ENCODE measurements around the gene APOA4.
A peak's percentile ranks its signal among the peaks of the same experiment; 100 is the strongest.
"Not testable (repeated sequence)": the region's sequence is repeated elsewhere in the genome, so short reads cannot be mapped to it uniquely, and the experiment has no call there.

The APOA4 gene

DNA sequence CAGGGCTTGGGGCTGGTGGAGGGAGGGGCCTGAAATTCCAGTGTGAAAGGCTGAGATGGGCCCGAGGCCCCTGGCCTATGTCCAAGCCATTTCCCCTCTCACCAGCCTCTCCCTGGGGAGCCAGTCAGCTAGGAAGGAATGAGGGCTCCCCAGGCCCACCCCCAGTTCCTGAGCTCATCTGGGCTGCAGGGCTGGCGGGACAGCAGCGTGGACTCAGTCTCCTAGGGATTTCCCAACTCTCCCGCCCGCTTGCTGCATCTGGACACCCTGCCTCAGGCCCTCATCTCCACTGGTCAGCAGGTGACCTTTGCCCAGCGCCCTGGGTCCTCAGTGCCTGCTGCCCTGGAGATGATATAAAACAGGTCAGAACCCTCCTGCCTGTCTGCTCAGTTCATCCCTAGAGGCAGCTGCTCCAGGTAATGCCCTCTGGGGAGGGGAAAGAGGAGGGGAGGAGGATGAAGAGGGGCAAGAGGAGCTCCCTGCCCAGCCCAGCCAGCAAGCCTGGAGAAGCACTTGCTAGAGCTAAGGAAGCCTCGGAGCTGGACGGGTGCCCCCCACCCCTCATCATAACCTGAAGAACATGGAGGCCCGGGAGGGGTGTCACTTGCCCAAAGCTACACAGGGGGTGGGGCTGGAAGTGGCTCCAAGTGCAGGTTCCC, 6.5 kb upstream of the APOA4 start, which contains the start of gene APOC3:
Gene APOC3, plus strand, starts transcription at position 383 of the 659 bp plus-strand sequence. CDS start 676 bp downstream, outside the sequence.
- DNase-seq: peak; percentile 74

DNA sequence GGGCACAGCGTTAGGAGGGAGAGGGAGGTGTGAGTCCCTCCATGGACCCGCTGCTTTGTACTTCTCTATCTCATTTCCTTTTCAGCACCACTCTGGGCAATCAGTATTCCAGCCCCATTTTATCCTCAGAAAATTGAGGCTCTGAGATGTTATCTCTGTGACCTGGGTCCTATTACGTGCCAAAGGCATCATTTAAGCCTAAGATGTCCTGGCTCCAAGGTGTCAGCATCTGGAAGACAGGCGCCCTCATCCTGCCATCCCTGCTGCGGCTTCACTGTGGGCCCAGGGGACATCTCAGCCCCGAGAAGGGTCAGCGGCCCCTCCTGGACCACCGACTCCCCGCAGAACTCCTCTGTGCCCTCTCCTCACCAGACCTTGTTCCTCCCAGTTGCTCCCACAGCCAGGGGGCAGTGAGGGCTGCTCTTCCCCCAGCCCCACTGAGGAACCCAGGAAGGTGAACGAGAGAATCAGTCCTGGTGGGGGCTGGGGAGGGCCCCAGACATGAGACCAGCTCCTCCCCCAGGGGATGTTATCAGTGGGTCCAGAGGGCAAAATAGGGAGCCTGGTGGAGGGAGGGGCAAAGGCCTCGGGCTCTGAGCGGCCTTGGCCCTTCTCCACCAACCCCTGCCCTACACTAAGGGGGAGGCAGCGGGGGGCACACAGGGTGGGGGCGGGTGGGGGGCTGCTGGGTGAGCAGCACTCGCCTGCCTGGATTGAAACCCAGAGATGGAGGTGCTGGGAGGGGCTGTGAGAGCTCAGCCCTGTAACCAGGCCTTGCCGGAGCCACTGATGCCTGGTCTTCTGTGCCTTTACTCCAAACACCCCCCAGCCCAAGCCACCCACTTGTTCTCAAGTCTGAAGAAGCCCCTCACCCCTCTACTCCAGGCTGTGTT, 5.8 kb upstream of the APOA4 start:
- no peak for DNase-seq

DNA sequence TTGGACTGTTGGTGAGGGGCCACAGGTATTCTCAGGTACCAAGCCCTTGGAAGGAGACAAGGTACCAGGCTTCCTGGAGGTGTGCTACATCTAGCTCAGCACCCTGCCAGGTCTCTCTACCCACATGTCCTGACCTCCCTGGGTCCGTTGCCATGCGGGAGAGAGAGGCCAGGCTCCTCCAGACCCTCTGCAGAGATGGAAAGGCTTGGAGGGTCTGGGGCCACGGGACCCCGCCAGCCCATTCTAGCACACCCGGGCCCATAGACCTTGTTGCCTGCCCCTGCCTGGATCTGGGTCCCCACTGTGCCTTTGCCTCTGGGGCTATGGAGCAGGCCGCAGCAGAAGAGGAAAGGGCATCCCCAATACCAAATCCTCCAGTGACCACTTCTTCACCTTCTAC, 4.4 kb upstream of the APOA4 start:
- no peak for DNase-seq

DNA sequence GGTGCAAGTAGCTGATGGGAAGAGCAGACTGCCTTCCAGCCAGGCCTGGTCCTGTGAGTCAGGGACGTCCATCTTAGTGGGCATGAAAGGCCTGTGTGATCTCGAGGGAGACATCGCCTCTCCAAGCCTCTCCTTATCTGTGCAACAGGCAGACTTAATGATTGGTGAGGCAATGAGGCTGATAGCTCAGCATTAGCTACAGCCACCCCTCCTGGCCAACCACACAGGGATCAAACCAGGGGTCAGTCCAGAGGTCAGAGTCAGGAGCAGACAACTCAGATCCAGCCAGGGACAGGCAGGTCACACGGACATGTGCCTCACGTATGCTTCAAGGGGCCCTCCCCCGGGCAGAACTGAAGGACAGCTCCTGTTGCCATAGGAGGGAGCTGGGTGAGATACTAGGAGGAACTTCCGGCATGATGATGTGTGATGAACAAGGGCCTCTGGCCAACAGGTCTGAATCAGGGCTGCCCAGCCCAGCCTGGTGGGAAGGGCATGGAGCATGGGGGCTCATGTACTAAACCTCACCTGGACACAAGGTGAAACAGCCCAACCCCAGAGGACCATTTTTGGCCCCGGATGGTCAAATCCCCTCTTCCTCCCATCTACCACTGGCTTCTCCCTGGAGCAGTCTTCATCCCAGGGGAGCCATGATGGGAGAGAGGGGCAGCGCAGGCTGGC, 3.8 kb upstream of the APOA4 start:
- no peak for DNase-seq

DNA sequence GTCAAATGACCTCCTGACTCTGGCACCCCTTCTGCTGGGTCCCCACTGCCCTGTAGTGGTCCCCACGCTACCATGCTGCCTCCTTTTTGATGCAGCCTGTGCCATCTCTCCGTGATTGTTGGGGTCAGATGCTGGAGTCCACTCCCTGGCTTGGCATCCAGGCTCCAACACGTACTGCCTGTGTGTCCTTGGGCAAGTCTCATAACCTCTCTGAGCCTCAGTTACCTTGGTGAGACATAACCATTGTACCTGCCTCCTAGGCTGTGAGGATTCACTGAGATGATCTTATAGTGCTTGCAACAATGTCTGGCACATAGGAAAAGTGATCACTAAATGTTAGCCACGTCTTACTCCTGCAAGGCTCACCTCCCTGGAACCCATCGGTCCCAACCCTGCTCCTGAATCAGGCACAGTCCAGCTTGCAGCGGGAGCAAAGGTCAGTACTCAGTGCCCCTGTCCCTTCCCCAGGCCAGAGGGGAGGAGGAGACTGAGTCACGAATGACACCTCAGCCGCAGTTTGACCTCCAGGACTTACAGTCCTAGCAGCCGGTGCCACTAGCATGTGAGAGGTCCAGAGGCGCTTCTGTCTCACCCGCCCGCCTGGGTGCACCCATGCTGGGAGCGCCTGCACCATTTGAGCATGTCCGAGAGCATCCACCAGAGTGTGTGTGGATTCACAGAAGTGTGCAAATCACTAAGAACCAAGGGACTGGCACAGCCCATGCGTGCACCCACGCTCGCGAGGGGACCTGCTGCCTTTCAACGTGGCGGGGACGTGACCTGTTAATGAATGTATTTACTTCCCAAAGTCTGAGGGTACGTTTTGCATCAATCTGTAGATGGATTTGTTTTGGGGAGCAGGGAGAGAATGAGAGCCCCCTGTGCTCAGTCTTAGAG, 3.0 kb upstream of the APOA4 start:
- no peak for DNase-seq

DNA sequence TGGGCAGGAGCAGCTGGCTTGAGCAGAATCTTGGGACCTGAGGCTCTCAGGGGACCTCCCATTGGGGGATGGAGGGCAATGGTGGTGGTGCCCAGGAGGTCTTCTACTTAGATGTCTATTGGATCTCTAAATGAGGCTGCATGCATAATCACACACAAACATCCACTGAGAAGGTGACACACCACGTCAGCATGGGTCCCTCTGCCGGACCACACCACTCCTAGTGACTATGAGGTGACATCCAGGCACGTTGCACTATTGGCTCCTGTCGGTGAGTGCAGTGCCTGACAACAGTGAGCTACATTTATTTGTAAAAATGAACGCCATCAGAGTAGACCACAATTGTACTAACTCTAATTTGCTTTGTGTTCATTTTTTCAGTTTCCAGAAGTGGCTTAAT, 2.3 kb upstream of the APOA4 start:
- DNase-seq: no peak

DNA sequence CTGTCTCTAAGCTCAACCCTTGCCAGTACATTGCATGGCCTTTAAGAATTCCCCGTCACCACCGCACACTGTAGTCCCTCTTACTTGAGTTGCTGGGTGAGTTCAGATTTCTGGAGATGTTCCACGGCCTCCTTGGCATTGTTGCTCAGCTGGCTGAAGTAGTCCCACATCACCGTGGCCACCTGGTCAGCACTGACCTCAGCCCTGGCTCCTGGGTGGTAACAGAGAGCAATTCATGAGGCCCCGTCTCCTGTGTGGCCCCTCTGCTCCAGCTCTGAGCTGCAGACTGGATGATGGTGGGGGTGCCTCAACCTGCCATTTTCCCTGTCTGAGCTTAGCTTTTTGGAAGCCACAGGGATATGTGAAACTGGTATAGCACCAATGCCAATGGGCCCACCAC, 529 bp downstream of the APOA4 start:
- DNase-seq: no peak

DNA sequence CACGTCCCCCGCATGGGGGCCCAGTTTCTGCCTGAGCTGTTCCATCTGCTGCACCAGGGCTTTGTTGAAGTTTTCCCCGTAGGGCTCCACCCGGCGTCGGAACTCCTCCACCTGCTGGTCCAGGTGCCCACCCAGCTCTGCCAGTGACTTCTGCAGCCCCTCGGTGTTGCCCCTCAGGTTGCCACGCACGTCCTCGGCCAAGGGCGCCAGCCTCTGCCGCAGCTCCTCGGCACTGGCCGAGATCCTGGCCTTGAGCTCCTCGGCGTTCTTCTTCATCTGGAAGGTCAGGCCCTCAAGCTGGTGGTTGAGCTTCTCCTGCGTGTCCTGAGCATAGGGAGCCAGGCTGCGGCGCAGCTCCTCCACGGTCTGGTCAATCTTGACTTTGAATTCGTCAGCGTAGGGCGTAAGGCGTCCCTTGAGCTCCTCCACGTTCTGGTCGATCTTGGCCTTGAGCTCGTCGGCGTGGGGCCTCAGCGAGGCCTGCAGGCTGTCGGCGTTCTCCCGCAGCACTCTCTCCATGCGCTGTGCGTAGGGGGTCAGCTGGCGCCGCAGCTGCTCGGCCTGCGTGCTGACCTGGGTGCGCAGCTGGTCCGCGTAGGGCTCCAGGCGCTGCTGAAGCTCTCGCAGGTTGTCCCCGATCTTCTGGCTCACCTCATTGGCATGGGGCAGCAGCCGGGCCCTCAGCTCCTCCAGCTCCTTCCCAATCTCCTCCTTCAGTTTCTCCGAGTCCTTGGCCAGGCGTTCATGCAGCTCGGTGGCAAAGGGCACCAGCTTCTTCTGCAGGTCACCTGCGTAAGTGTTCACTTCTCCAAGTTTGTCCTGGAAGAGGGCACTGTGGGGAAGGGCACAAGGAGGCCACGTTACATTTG, 1.8 kb downstream of the APOA4 start:
- no peak for DNase-seq

DNA sequence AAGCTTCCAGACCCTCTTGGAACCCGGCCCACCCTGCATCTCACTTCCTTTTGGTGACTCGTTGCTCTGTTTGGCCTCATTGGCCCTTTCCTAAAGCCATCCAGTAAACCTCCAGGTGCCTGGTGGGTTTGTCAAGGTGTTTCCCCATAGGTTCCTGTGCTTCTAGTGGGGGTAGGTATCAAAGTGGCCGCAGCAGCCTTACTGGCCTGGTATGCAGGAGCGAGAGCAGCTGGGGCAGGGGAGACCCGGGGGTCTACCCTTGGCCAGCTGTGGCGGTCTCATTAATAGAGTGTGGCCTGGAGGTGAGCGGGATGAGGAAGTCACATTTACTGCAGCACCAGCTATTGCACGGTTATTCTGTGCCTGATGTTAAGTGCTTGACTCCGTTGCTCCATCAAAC, 4.1 kb downstream of the APOA4 start:
- no peak for DNase-seq

DNA sequence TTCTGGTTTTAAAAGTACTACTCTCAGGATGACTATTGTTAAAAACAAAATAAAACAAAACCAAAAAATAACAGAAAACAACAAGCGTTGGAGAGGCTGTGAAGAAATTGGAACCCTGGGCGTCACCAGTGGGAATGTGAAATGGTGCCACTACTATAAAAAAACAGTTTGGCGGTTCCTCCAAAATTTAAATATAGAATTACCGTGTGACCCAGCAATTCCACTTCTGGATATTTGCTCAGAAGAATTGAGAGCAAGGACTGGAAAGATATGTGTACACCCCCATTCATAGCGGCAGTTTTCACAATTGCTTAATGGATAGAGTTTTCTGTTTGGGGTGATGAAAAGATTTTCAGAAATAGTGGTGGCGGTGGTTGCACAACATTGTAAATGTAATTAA, 8.6 kb downstream of the APOA4 start:
- no peak for DNase-seq

DNA sequence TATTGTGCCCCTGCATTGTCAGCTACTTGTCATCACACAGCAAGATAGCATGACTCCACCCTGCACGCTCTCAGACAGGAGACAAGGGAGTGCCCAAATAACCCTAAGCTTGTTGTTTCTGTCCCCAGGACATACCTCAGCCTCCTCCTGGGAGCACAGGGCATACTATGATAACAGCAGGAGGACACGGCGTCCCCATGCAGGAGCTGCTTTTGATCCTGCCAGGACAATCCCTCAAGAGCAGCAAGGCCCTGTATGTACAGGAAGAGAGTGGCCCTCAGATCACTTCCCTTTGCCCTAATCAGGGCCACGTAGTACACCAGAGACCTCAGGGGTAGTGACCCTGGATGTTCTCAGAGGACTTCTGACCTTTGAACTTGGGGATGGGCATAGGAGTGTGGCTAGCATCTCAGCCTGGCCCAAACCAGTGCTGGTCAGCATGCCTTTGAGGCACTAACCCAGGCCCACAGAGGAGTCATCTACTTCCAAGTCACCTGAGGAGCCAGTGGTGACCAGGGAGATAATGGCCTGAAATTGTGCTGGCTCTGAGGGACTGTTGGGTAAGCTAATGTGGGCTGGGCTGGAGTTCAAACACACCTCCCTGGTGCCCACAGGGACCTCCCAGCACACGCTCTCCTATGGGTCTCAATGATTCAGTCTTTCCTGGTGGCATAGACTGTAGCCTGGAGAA, 9.2 kb downstream of the APOA4 start:
- no peak for DNase-seq

DNA sequence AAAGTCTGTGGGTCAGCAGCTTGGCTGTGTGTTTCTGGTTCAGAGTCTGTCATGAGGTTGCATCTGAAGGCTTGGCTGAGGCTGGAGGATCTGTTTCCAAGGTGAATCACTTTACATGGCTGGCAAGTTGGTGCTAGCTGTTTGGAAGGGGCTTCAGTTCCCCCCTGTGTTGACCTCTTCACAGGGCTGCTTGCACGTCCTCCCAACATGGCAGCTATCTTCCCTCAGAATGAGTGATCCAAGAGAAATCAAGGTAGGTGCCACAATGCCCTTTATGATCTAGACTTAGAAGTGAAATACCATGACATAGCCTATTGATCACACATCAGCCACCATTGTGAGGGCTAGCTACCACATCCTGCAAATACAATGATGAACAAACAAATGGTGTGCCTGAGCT, 9.9 kb downstream of the APOA4 start:
- DNase-seq: no peak

DNA sequence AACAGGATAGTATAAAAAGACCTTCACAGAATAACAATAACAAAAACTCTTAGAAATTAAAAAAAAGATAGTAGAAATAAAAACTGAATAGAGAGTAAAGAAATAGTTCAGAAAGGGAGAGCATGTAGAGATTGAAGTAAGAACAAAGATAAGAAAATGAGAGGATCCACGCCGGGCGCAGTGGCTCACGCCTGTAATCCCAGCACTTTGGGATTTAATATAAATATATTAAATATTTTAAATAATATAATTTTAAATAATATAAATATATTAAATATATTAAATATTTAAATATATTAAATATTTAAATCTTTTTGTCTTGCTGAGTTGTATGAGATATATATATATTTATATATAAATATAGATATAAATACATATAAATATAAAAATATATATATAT, 11.0 kb downstream of the APOA4 start:
- DNase-seq: no peak

DNA sequence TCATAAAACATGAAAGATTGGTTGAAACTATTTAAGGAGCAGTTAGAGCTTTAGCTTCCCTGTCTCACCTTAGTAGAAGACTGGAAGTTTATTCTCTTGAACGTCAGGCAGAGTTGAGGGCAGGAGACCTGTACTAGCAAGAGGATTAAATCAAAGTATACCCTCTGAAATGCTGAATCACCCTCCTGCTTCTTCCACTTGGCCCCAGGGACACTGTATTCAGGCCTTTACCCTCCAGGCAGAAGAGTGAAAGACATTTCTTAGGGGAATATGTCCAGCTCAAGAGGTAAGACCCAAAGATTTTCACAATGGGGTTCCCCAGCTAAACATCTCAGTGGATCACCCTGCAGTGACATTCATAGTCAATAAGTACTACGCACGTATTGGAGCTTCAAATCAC, 11.9 kb downstream of the APOA4 start:
- no peak for DNase-seq

DNA sequence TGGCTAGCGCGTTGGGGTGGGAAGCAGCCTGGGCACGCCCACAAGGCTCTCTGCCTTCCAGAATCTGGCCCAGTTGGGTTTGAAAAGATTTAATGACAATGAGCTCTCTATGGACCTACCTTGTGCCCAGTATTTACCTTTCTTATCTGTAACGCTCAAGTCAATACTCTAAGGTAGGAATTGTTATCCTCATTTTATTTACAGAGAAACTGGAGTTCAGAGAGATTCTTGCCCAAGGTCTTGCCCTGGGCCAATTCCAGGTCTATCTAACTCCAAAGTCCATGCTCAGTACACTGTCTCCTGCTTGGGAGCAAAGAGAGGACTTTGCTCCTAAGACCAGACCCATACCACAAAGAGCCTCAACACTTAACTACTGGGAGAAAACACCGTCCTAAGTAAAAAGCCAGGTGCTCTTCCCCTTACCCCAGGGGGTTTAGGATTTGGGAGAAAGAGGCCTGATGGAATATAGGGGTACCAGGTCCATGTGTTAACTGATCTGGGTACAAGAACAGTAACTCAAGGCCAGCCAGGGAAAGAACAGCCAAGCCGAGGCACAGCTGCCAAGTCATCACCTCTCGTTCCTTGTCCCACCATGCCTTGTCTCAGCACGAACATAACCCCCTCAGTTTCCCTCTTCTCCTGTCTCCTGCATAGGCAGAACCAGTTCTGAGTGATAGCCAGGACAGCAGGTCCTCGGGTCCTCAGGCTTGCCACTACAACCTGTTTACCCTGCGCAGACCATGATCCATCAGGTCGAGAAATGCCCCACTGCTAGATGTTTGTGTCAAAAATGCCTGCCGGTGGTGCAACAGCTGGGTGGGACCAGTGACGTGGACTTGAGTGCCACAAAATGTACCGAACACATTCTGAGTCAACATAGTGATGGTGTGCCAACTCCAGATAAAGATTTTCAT, 14.6 kb downstream of the APOA4 start:
- no peak for DNase-seq

DNA sequence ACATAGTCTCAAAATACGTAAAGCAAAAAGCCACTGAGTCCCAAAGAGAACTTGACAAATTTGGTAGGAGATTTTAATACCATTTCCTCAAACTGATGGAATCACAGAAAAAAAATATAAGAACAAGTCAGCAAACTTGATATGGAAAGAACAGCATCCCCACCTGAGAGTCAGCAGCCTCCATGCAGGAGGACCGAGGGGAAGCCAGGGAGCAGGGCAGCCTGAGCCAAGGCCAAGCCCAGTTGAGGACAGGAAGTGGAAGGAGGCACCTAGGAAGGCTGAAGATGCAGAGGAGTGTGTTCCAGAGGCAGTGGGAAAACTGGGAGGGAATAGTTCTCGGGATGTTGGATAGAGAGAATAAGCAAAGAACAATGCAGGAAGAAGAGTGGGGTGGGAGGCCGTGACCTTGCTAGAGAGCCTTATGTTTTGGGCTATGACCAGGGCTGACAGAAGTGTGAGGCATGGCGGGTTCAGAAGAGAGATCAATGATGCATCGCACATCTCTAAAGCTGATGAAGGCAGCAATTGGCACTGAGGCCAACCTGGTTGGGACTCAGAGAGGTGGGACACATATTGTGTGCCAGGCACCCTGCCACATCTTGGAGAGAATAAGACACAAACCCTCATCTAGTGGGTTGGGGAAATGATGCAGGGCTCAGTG, 15.4 kb downstream of the APOA4 start:
- no peak for DNase-seq

DNA sequence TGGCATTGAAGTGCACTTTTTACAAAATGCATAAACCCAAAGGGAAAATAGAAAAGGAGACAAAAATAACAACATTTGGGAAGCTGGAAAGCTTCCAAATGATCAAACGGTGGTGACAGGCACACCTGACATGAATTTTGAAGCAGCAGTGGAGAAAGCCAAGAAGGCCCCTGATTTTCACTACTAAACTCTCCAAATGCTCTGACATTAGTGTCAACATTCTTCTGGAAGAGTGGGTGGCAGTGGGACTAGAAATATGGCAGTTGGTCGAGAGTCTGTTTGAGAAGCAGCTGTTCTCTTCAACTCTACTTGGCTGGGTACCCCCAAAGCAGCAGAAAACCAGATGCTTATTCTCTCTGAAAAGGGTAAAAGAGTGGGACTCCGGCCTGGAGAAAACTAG, 19.1 kb downstream of the APOA4 start:
- DNase-seq: no peak

DNA sequence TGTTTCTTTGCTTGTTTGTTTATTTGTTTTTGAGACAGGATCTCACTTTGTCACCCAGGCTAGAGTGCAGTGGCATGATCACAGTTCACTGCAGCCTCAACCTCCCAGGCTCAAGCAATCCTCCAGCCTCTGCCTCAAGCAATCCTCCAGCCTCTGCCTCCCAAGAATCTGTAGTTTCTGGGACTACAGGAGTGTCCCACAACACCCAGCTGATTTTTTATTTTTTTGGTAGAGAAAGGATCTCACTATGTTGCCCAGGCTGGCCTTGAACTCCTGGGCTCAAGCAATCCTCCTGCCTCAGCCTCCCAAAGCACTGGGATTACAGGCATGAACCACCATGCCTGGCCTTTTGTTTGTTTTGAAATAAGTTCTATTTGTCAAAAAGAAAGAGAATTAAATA, 21.4 kb downstream of the APOA4 start:
- DNase-seq: not testable (repeated sequence)

DNA sequence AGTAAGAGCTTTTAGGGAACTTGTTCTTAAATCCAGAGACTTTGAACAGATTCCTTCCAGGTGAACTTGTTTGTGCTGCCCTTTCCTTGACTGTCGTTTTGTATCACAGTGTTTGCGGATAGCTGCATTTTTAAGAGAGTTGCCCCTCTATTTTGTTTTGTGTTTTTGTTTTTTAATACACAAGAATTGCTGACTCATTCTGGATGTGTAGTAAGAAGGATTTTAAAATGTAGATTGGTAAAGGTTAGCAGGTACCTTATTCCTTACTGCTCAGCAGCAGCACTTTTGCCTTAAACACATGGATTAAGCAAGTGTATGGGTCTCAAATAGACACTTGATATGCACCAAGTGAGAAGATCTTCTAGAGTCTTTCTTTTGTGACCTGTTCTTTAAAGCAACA, 22.5 kb downstream of the APOA4 start:
- no peak for DNase-seq

Data from fibroblast of skin of right biceps (primary cell).